ENCODE measurements around the gene HAND1.

- TF ChIP-seq POLR2A (IDR thresholded peaks at IDR 0.05) = no peak
- TF ChIP-seq CTCF (IDR thresholded peaks at IDR 0.05) = peak in 1 of 5 experiments; percentile 3
Measured at GRCh38 chr5:154478224-154478565, at the start of gene HAND1.

Data from transverse colon (tissue), 3 donors.